ENCODE results near the gene C4orf50. TPM values are rescaled to one million over a fixed set of nuclear protein-coding genes. Genes with fewer than 3 reads are reported as not detected.

Gene C4orf50
- total and polyA plus RNA-seq, 2 of the 8 experiments (the other 6 are each of a cell fraction or from before 2014, with no cell fraction given), result 0.08 to 0.22 TPM

DNA sequence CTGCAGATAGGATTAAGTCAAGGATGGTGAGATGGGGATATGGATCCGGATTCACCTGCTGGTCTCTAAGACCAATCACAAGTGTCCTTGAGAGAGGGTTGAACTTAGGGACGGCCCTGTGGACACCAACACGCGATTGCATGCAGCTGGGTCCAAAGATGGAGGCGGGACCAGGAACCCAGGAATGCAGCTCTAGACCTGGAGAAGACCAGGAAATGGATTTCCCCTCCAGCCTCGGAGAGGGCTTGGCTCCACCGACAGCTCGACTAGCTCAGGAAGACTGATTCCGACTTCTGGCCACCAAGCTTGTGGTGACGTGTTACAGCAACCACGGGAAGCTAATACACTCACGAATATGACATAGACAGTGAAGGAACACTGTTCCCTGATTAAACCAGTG lies 4.7 kb downstream of the C4orf50 start:
- TF ChIP-seq EP300 (IDR thresholded peaks at IDR 0.05; ENCODE audit: borderline replicate concordance in 1 of 2, low read depth in 2 of 2, low read length in 2 of 2) (no peak), RBBP5 (IDR thresholded peaks at IDR 0.05; ENCODE audit: borderline replicate concordance, low read depth, low read length) (no peak), BACH1 (IDR thresholded peaks at IDR 0.05; ENCODE audit: low read length) (no peak), EZH2 (IDR thresholded peaks at IDR 0.05; ENCODE audit: low read depth, low read length, severe bottlenecking) (no peak), TEAD4 (IDR thresholded peaks at IDR 0.05; ENCODE audit: low read depth, low read length) (no peak), TAF7 (optimal IDR thresholded peaks at IDR 0.05; ENCODE audit: borderline replicate concordance, low read depth, low read length) (no peak), PHF8 (conservative IDR thresholded peaks at IDR 0.05; ENCODE audit: low read depth, low read length) (no peak), SP4 (IDR thresholded peaks at IDR 0.05; ENCODE audit: low read length) (no peak), EGR1 (IDR thresholded peaks at IDR 0.05; ENCODE audit: borderline replicate concordance, low read depth, low read length) (no peak), RNF2 (IDR thresholded peaks at IDR 0.05; ENCODE audit: borderline replicate concordance, low read depth, low read length, missing control alignments, poor library complexity, severe bottlenecking) (no peak), HDAC6 (IDR thresholded peaks at IDR 0.05; ENCODE audit: low read depth, low read length) (no peak), YY1 (IDR thresholded peaks at IDR 0.05; ENCODE audit: low read depth, low read length) (no peak), MAFK (IDR thresholded peaks at IDR 0.05; ENCODE audit: low read depth, low read length) (no peak), TAF1 (IDR thresholded peaks at IDR 0.05; ENCODE audit: low read depth, low read length) (no peak)
- Histone ChIP-seq H2BK120ac (replicated peaks; ENCODE audit: low read depth, low read length) (no peak overlapping the region), H4K8ac (ENCODE audit: extremely low read depth, insufficient read depth, low read length) (no peak overlapping the region), H3K27ac (ENCODE audit: low read depth, low read length) (no peak overlapping the region), H3K18ac (ENCODE audit: extremely low read depth, low read length) (no peak overlapping the region), H3K79me2 (ENCODE audit: control insufficient read depth in 1 of 2, insufficient read depth in 2 of 2, low read length in 2 of 2) (no peaks in the 10 kb centered on the region), H3K9ac (replicated peaks in 1 of 4; ENCODE audit: extremely low read depth in 1 of 4, low read depth in 3 of 4, low read length in 3 of 4) (no peak overlapping the region), H3K23me2 (ENCODE audit: low read depth, low read length) (no peaks in the 10 kb centered on the region), H2BK12ac (ENCODE audit: low read depth, low read length) (no peak overlapping the region), H3K4me3 (ENCODE audit: extremely low read depth in 1 of 4, insufficient read depth in 2 of 4, low read depth in 3 of 4, low read length in 4 of 4) (no peak overlapping the region), H3K27me3 (replicated peaks in 1 of 4; ENCODE audit: control insufficient read depth in 3 of 4, extremely low read depth in 1 of 4, insufficient read depth in 3 of 4, low read length in 3 of 4) (peaks cover 0 to 4% (median 4%) of the 10 kb centered on the region in 4 experiments; a peak in 3 of 7 replicates), H2AFZ (ENCODE audit: low read length) (no peak overlapping the region), H4K5ac (ENCODE audit: insufficient read length, low read depth, low read length) (no peak overlapping the region), H3K36me3 (ENCODE audit: control insufficient read depth in 2 of 4, insufficient read depth in 4 of 4, low read length in 3 of 4) (no peaks in the 10 kb centered on the region), H3K4me2 (ENCODE audit: insufficient read depth in 1 of 2, low read depth in 2 of 2, low read length in 2 of 2) (no peak overlapping the region), H3K23ac (ENCODE audit: insufficient read length) (no peak overlapping the region), H2BK20ac (ENCODE audit: low read length) (no peak overlapping the region), H4K20me1 (replicated peaks in 1 of 2; ENCODE audit: control insufficient read depth in 1 of 2, insufficient read depth in 2 of 2, low read length in 2 of 2) (peaks cover 0 to 1% of the 10 kb centered on the region in 2 experiments), H3K56ac (replicated peaks; ENCODE audit: insufficient read length, low read depth, low read length) (no peak overlapping the region), H2AK5ac (ENCODE audit: low read depth, low read length) (no peak overlapping the region), H2BK5ac (ENCODE audit: low read depth, low read length) (no peak overlapping the region), H3K79me1 (ENCODE audit: low read depth, low read length) (no peaks in the 10 kb centered on the region), H3K4ac (replicated peaks; ENCODE audit: insufficient read length, low read depth, low read length) (no peak overlapping the region), H4K91ac (replicated peaks; ENCODE audit: insufficient read length, low read length) (no peak overlapping the region), H3K4me1 (replicated peaks in 1 of 4; ENCODE audit: control insufficient read depth in 3 of 4, insufficient read depth in 4 of 4, low read length in 3 of 4) (no peaks in the 10 kb centered on the region; a peak in 1 of 7 replicates), H3K9me3 (ENCODE audit: insufficient read depth in 2 of 2, low read depth in 1 of 2, low read length in 1 of 2) (no peaks in the 10 kb centered on the region), H2BK15ac (ENCODE audit: low read length) (no peak overlapping the region), H3K14ac (ENCODE audit: insufficient read length) (no peak overlapping the region)
- no peak for DNase-seq (ENCODE audit: low read depth in 1 of 2, low spot score in 2 of 2)
- FAIRE-seq, result no peak
- ChIA-PET POLR2A (ENCODE audit: partially characterized antibody) (no interaction called here), CTCF (ENCODE audit: partially characterized antibody) (interaction anchor here (1.3 to 4.5 kb wide), 5 partner anchors 11 to 97 kb away, joined by 3 to 39 read pairs (median 5); no protein-coding TSS in a partner anchor)
- 94% methylated on average over 12 of the region's 12 CpGs; no CpG with 5 or more reads in 1 of the 2 experiments for WGBS, 2 experiments (ENCODE audit: extremely low coverage in 1 of 2, insufficient coverage in 1 of 2, insufficient read length in 1 of 2, insufficient replicate concordance in 2 of 2, low coverage in 1 of 2, low lambda C conversion rate in 2 of 2, missing lambda C conversion rate in 1 of 2)

Data from H1 (cell line).